Osteoblast (primary cell): ENCODE data around the gene PIP5K1C. TPM values are rescaled to one million over a fixed set of nuclear protein-coding genes. Genes with fewer than 3 reads are reported as not detected.

Experiments used
- DNase-seq: peaks from one replicate; pipeline ENCODE4 v3.0.0; 2011; ENCODE audit warnings: low spot score, mixed read lengths; ENCODE audit not compliant: insufficient read length; ENCODE audit errors: missing footprints
- H2AFZ ChIP-seq: 2 replicates; pipeline ENCODE4 v1.6.0; 2011; ENCODE audit warnings: mild to moderate bottlenecking, low read length
- H3K27ac ChIP-seq: 2 replicates; pipeline ENCODE4 v1.5.1; 2011; ENCODE audit warnings: mild to moderate bottlenecking, low read depth, low read length, moderate library complexity
- H3K27me3 ChIP-seq: 2 replicates; pipeline ENCODE4 v1.6.0; 2012; ENCODE audit warnings: mild to moderate bottlenecking, control low read depth, inconsistent platforms, low read length, moderate library complexity; ENCODE audit not compliant: insufficient read depth
- H3K36me3 ChIP-seq: 2 replicates; pipeline ENCODE4 v1.5.1; 2011; ENCODE audit warnings: mild to moderate bottlenecking, low read length, control low read depth, moderate library complexity; ENCODE audit not compliant: insufficient read depth
- H3K4me1 ChIP-seq: 2 replicates; pipeline ENCODE4 v1.5.1; 2011; ENCODE audit warnings: mild to moderate bottlenecking, low read length, control low read depth, moderate library complexity; ENCODE audit not compliant: insufficient read depth
- H3K4me2 ChIP-seq: 2 replicates; pipeline ENCODE4 v1.6.0; 2011; ENCODE audit warnings: mild to moderate bottlenecking, low read length; ENCODE audit not compliant: insufficient read depth
- H3K4me3 ChIP-seq: fragments of 200-600 bp; sonication (generic); 3 replicates; pipeline ENCODE4 v1.5.1; 2012; ENCODE audit warnings: mild to moderate bottlenecking, low read length, inconsistent platforms; ENCODE audit not compliant: insufficient read depth
- H3K79me2 ChIP-seq: 2 replicates; pipeline ENCODE4 v1.6.0; 2012; ENCODE audit warnings: mild to moderate bottlenecking, low read length, control low read depth, inconsistent platforms; ENCODE audit not compliant: insufficient read depth
- H3K9me3 ChIP-seq: 2 replicates; pipeline ENCODE4 v1.5.1; 2011; ENCODE audit warnings: low read depth, low read length, control low read depth
- H4K20me1 ChIP-seq: 2 replicates; pipeline ENCODE4 v1.6.0; 2012; ENCODE audit warnings: mild to moderate bottlenecking, low read length, control low read depth; ENCODE audit not compliant: insufficient read depth
- total RNA-seq: library from RNA; depleted of rRNA; stranded (reverse); fragments of >200 nt; gene quantifications from 2 replicates; pipeline ENCODE4 v1.2.3, GENCODE V29; 2012
- TF ChIP-seq, protein P1 (sequence below): IDR thresholded peaks from 2 replicates; pipeline ENCODE4 v1.5.1; 2011; ENCODE audit warnings: mild to moderate bottlenecking, low read depth, low read length, moderate library complexity; ENCODE audit errors: extremely low read depth

Gene PIP5K1C
- total RNA-seq, 1 donor = 30.4 TPM

DNA sequence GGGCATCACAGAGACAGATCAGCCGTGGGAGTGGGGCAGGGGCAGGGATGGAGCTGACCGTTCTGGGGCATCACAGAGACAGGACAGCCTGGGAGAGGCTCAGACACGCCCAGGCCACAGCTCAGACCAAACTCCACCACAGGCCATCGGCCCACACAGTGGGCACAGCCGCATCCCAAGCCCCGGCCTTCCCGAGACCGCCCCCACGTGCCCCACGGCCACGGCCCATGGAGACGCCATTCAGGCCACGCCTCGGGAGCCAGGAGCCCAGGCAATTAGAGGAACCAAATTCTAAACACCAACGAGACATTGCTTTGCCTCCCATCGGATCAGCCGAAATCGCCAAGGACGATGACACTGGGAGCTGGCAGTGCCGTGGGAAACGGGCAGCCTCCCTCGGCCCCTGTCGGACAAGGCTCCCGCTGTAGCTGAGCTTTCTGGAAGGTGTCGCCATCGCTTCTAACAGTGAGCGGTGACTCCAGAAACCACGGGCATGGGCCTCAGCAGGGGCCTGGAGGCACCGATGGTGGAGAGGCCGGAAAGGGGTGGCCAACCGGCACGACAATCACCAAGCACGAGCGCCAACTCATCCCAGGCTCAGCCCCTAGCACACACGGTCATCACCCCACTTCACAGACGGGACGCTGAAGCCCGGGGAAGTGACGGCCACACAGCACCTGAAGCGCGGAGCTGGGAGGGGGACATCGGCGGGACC lies 2.4 kb downstream of the PIP5K1C start:
- Histone ChIP-seq H4K20me1 (peaks cover 45% of the 10 kb centered on the region), H2AFZ (no peak overlapping the region), H3K36me3 (no peaks in the 10 kb centered on the region), H3K79me2 (peaks cover 70% of the 10 kb centered on the region), H3K27ac (no peak overlapping the region), H3K4me3 (no peak overlapping the region), H3K4me1 (peaks cover 6% of the 10 kb centered on the region), H3K4me2 (peak overlapping the region; percentile 92), H3K9me3 (no peaks in the 10 kb centered on the region), H3K27me3 (no peaks in the 10 kb centered on the region)
- peak; percentile 78 for DNase-seq
- TF ChIP-seq, protein P1, sequence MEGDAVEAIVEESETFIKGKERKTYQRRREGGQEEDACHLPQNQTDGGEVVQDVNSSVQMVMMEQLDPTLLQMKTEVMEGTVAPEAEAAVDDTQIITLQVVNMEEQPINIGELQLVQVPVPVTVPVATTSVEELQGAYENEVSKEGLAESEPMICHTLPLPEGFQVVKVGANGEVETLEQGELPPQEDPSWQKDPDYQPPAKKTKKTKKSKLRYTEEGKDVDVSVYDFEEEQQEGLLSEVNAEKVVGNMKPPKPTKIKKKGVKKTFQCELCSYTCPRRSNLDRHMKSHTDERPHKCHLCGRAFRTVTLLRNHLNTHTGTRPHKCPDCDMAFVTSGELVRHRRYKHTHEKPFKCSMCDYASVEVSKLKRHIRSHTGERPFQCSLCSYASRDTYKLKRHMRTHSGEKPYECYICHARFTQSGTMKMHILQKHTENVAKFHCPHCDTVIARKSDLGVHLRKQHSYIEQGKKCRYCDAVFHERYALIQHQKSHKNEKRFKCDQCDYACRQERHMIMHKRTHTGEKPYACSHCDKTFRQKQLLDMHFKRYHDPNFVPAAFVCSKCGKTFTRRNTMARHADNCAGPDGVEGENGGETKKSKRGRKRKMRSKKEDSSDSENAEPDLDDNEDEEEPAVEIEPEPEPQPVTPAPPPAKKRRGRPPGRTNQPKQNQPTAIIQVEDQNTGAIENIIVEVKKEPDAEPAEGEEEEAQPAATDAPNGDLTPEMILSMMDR = no peak

DNA sequence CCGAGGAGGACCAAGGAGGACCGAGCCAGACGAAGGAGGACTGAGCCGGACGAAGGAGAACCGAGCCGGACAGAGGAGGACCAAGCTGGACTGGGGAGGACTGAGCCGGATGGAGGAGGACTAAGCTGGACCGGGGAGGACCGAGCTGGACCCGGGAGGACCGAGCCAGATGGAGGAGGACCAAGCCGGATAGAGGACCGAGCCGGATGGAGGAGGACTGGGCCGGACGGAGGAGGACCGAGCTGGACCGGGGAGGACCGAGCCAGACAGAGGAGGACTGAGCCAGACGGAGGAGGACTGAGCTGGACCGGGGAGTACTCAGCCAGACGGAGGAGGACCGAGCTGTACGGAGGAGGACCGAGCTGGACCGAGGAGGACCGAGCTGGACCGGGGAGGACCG lies 3.2 kb downstream of the PIP5K1C start:
- Histone ChIP-seq H3K4me3 (no peak overlapping the region), H4K20me1 (peaks cover 52% of the 10 kb centered on the region), H3K27ac (no peak overlapping the region), H2AFZ (no peak overlapping the region), H3K4me2 (no peak overlapping the region), H3K36me3 (no peaks in the 10 kb centered on the region), H3K9me3 (no peaks in the 10 kb centered on the region), H3K79me2 (peaks cover 77% of the 10 kb centered on the region), H3K4me1 (peaks cover 6% of the 10 kb centered on the region), H3K27me3 (no peaks in the 10 kb centered on the region)
- DNase-seq = peak; percentile 43
- TF ChIP-seq, protein P1 = no peak

DNA sequence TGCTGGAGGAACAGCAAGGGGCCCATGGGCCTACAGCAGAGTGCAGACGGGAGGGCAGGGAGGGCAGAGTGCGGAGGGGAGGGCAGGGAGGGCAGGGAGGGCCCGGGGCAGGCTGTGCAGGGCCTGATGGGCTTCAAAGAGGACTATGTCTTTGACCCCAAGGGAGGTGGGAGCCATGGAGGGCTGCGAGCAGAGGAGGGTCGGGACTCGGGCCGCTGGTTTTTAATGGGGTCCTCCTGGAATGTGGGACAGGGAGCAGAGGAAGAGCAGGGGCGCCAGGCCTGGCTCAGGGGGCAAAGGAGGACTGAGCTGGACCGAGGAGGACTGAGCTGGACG lies 3.6 kb downstream of the PIP5K1C start:
- Histone ChIP-seq H3K4me2 (no peak overlapping the region), H3K27me3 (no peaks in the 10 kb centered on the region), H3K4me1 (peaks cover 6% of the 10 kb centered on the region), H3K79me2 (peaks cover 82% of the 10 kb centered on the region), H3K36me3 (no peaks in the 10 kb centered on the region), H3K9me3 (no peaks in the 10 kb centered on the region), H3K4me3 (no peak overlapping the region), H3K27ac (no peak overlapping the region), H4K20me1 (peaks cover 56% of the 10 kb centered on the region), H2AFZ (no peak overlapping the region)
- DNase-seq = peak; percentile 81
- TF ChIP-seq, protein P1 = no peak

DNA sequence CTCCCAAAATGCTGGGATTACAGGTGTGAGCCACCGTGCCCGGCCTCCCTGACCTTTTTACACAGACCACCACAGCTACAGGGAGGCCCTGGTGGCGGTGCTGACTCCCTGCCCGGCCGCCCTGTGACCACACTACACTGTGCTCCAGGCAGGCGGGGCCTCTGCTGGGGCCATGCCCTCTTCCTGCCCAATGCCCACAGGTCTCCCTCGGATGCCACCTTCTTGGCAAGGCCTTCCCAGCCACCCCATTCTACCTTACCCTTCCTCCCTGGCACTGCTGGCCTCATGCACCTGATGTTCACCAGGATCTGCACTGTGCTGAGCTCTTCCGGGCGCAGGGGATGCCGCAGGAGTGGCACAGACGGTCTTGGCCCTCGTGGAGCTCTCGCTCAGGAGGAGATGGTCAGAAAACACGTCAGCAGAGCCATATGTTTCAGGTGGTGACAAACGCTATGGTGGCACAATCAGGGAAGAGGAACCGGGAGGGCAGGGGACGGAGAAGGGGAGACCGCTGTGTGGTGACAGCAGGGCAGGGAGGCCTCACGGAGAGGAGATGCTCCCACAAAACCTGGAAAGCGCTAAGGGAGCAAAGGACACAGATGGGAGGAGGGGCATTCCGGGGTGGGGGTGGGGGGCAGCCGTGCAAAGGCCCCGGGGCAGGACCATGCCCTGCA lies 4.1 kb downstream of the PIP5K1C start:
- Histone ChIP-seq H4K20me1 (peaks cover 61% of the 10 kb centered on the region), H3K79me2 (peaks cover 87% of the 10 kb centered on the region), H3K9me3 (no peaks in the 10 kb centered on the region), H3K4me1 (peaks cover 6% of the 10 kb centered on the region), H2AFZ (no peak overlapping the region), H3K4me3 (no peak overlapping the region), H3K36me3 (no peaks in the 10 kb centered on the region), H3K27me3 (no peaks in the 10 kb centered on the region), H3K4me2 (no peak overlapping the region), H3K27ac (no peak overlapping the region)
- TF ChIP-seq, protein P1 = no peak
- DNase-seq = peak; percentile 84
